AG09309 (cell line): ENCODE data around the gene HSPA8.

Experiments
- DNase-seq: peaks from one replicate; pipeline ENCODE4 v3.0.0-alpha.2; 2010; ENCODE audit warnings: low read depth
- H3K4me3 ChIP-seq: 2 replicates; pipeline ENCODE4 v1.5.1; 2011; ENCODE audit warnings: mild to moderate bottlenecking, low read depth, low read length, moderate library complexity; ENCODE audit not compliant: control insufficient read depth
- TF ChIP-seq, protein P1 (sequence below): IDR thresholded peaks from 2 replicates; pipeline ENCODE4 v1.5.1; 2011; ENCODE audit warnings: mild to moderate bottlenecking, low read depth, low read length, inconsistent platforms; ENCODE audit not compliant: insufficient read depth, control insufficient read depth; ENCODE audit errors: missing control alignments

The HSPA8 gene

GRCh38 chr11:123033895-123034294 lies 28.0 kb downstream of the HSPA8 start:
- DNase-seq: no peak
- no peak overlapping the region for H3K4me3 ChIP-seq
- TF ChIP-seq, protein P1, sequence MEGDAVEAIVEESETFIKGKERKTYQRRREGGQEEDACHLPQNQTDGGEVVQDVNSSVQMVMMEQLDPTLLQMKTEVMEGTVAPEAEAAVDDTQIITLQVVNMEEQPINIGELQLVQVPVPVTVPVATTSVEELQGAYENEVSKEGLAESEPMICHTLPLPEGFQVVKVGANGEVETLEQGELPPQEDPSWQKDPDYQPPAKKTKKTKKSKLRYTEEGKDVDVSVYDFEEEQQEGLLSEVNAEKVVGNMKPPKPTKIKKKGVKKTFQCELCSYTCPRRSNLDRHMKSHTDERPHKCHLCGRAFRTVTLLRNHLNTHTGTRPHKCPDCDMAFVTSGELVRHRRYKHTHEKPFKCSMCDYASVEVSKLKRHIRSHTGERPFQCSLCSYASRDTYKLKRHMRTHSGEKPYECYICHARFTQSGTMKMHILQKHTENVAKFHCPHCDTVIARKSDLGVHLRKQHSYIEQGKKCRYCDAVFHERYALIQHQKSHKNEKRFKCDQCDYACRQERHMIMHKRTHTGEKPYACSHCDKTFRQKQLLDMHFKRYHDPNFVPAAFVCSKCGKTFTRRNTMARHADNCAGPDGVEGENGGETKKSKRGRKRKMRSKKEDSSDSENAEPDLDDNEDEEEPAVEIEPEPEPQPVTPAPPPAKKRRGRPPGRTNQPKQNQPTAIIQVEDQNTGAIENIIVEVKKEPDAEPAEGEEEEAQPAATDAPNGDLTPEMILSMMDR: peak; percentile 50

- H3K4me3 ChIP-seq: no peak overlapping the region
- DNase-seq: no peak
- TF ChIP-seq, protein P1: no peak
Measured at GRCh38 chr11:123030517-123030916, 31.4 kb downstream of the HSPA8 start.

- no peak overlapping the region for H3K4me3 ChIP-seq
- TF ChIP-seq, protein P1: peak; percentile 77
- DNase-seq: no peak
Measured at GRCh38 chr11:123020968-123021367, 41.0 kb downstream of the HSPA8 start.

GRCh38 chr11:123018702-123019101 lies 43.2 kb downstream of the HSPA8 start:
- H3K4me3 ChIP-seq: no peak overlapping the region
- TF ChIP-seq, protein P1: no peak
- no peak for DNase-seq

- TF ChIP-seq, protein P1: no peak
- H3K4me3 ChIP-seq: no peak overlapping the region
- no peak for DNase-seq
Measured at GRCh38 chr11:123011510-123011909, 50.4 kb downstream of the HSPA8 start.
